HG03064 (cell line): ENCODE data around the gene DPYSL4.
"Not testable (repeated sequence)": the region's sequence is repeated elsewhere in the genome, so short reads cannot be mapped to it uniquely, and the experiment has no call there.

ENCODE experiments used
- ATAC-seq: cut with Tn5 transposase; IDR thresholded peaks from one replicate; pipeline ENCODE4 v1.9.1; 2021; ENCODE audit warnings: low read depth; ENCODE audit not compliant: unreplicated experiment

DPYSL4 gene

GRCh38 chr10:132205650-132206376 is 19.1 kb downstream of the DPYSL4 start:
- no peak for ATAC-seq

GRCh38 chr10:132206377-132206745 is 19.6 kb downstream of the DPYSL4 start:
- no peak for ATAC-seq

GRCh38 chr10:132206806-132207535 is 20.2 kb downstream of the DPYSL4 start:
- no peak for ATAC-seq

- no peak for ATAC-seq
Observed at GRCh38 chr10:132207536-132208461, 21.1 kb downstream of the DPYSL4 start.

- ATAC-seq: no peak
Observed at GRCh38 chr10:132208462-132209050, 21.8 kb downstream of the DPYSL4 start.

- ATAC-seq: no peak
Observed at GRCh38 chr10:132209130-132209529, 22.4 kb downstream of the DPYSL4 start.

GRCh38 chr10:132209978-132210530 is 23.3 kb downstream of the DPYSL4 start:
- no peak for ATAC-seq

- no peak for ATAC-seq
Observed at GRCh38 chr10:132210766-132211165, 24.0 kb downstream of the DPYSL4 start.

GRCh38 chr10:132211246-132211645 is 24.5 kb downstream of the DPYSL4 start:
- no peak for ATAC-seq

- no peak for ATAC-seq
Observed at GRCh38 chr10:132212816-132213215, 26.1 kb downstream of the DPYSL4 start.

GRCh38 chr10:132213917-132214316 is 27.2 kb downstream of the DPYSL4 start:
- no peak for ATAC-seq

- not testable (repeated sequence) for ATAC-seq
Observed at GRCh38 chr10:132216441-132216840, 29.7 kb downstream of the DPYSL4 start.

GRCh38 chr10:132219486-132219885 is 32.7 kb downstream of the DPYSL4 start:
- ATAC-seq: no peak

GRCh38 chr10:132220061-132220460 is 33.3 kb downstream of the DPYSL4 start:
- ATAC-seq: no peak

- not testable (repeated sequence) for ATAC-seq
Observed at GRCh38 chr10:132220996-132221395, 34.2 kb downstream of the DPYSL4 start.

- no peak for ATAC-seq
Observed at GRCh38 chr10:132222726-132223125, 36.0 kb downstream of the DPYSL4 start.

GRCh38 chr10:132223156-132223590 is 36.4 kb downstream of the DPYSL4 start:
- no peak for ATAC-seq

GRCh38 chr10:132223611-132224342 is 37.0 kb downstream of the DPYSL4 start:
- ATAC-seq: no peak

GRCh38 chr10:132224343-132225072 is 37.8 kb downstream of the DPYSL4 start:
- no peak for ATAC-seq
